NCI-H460 (cell line): Measurements from ENCODE around the gene NR2F6. TPM values are rescaled to one million over a fixed set of nuclear protein-coding genes. Genes with fewer than 3 reads are reported as not detected.
"Not testable (repeated sequence)": the region's sequence is repeated elsewhere in the genome, so short reads cannot be mapped to it uniquely, and the experiment has no call there.

Experiments
- DNase-seq: peaks from one replicate; pipeline ENCODE4 v3.0.0-alpha.2; 2016; ENCODE audit warnings: low read depth; ENCODE audit errors: extremely low read depth
- polyA plus RNA-seq: library from polyadenylated mRNA; depleted of rRNA; stranded (reverse); fragments of >200 nt; gene quantifications from 2 replicates; pipeline ENCODE4 v1.2.3, GENCODE V29; 2014; cell fraction: nucleus; rRNA removed
- total RNA-seq: library from RNA; depleted of rRNA; stranded (reverse); fragments of >200 nt; shearing (Covaris generic); gene quantifications from 2 replicates; pipeline ENCODE4 v1.2.3, GENCODE V29; 2014; rRNA removed

NR2F6 gene
- 38.1 and 46.6 TPM in 2 replicates for total RNA-seq
- 118 and 136 TPM in 2 replicates for polyA plus RNA-seq

GRCh38 chr19:17245535-17245984 lies at the start of gene NR2F6:
NR2F6 (minus strand) TSS chr19:17245919; CDS start chr19:17245220, 699 bp downstream.
- DNase-seq: no peak

- DNase-seq: peak; percentile 37
Observed at GRCh38 chr19:17294051-17294891, 48.6 kb upstream of the NR2F6 start.

GRCh38 chr19:17293605-17294004 lies 47.9 kb upstream of the NR2F6 start:
- no peak for DNase-seq

GRCh38 chr19:17292301-17293074 lies 46.8 kb upstream of the NR2F6 start:
- DNase-seq: peak; percentile 86

- peak; percentile 36 for DNase-seq
Observed at GRCh38 chr19:17289489-17289888, 43.8 kb upstream of the NR2F6 start.

- no peak for DNase-seq
Observed at GRCh38 chr19:17286752-17287151, 41.0 kb upstream of the NR2F6 start.

- no peak for DNase-seq
Observed at GRCh38 chr19:17286263-17286662, 40.5 kb upstream of the NR2F6 start.

- no peak for DNase-seq
Observed at GRCh38 chr19:17285415-17286135, 39.9 kb upstream of the NR2F6 start.

GRCh38 chr19:17283504-17283996 lies 37.8 kb upstream of the NR2F6 start:
- no peak for DNase-seq

GRCh38 chr19:17282488-17283125 lies 36.9 kb upstream of the NR2F6 start:
- peak; percentile 68 for DNase-seq

- no peak for DNase-seq
Observed at GRCh38 chr19:17281391-17282304, 35.9 kb upstream of the NR2F6 start, which contains the start of gene ANKLE1. ANKLE1 (plus strand) TSS chr19:17281901; CDS start chr19:17281921, 20 bp downstream.

GRCh38 chr19:17279436-17279835 lies 33.7 kb upstream of the NR2F6 start:
- DNase-seq: no peak

GRCh38 chr19:17275441-17276175 lies 29.9 kb upstream of the NR2F6 start:
- no peak for DNase-seq

- not testable (repeated sequence) for DNase-seq
Observed at GRCh38 chr19:17274892-17275291, 29.2 kb upstream of the NR2F6 start.

- no peak for DNase-seq
Observed at GRCh38 chr19:17268754-17269153, 23.0 kb upstream of the NR2F6 start.

GRCh38 chr19:17266975-17267788 lies 21.5 kb upstream of the NR2F6 start, which contains the start of gene BABAM1:
BABAM1 (plus strand) TSS chr19:17267443; CDS start chr19:17268807, 1,364 bp downstream.
- DNase-seq: peak; percentile 96

- DNase-seq: no peak
Observed at GRCh38 chr19:17266589-17266974, 20.9 kb upstream of the NR2F6 start.
